HG03095 (cell line): ENCODE data around the gene TRAF7.

Experiments
- ATAC-seq: cut with Tn5 transposase; IDR thresholded peaks from one replicate; pipeline ENCODE4 v1.9.1; 2021; ENCODE audit warnings: moderate library complexity; ENCODE audit not compliant: unreplicated experiment

TRAF7 gene

DNA sequence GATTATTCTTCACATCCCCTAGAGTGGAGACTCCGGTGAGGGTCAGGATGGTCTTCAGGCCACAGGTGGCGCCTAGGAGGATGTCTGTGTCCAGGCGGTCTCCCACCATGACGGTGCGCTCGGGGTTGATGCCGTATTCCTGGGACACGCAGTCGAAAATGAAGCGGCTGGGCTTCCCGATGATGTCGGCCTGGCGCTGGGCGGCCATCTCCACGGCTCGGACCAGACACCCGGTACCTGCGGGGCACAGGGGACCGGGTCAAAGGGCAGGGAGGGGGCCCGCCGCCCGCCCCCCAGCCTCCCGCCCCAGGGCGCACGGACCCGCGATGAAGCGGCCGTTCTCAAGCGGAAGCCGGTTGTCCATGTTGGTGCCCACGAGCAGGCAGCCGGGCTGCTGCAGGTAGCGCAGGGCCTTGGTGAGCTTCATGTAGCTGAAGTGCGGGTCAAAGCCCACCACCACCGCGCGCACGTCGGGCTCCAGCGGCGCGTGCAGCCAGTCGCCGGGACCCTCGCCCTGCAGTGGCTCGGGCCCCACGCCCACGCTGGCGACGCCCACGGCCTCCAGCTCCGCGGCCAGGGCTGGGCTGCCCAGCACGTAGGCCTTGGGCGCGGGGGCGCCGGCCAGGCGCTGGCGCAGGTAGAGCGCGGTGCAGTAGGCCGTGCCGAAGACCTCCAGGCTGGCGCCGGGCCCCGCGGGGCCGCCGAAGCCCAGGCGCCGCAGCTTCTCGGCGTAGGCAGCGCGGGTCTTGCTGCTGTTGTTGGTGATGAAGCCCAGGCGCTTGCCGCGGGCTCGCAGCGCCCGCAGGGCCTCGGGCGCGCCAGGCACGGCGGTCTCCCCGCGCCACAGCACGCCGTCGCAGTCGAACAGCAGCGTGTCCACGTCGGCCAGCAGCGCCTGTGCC lies 58.5 kb downstream of the TRAF7 start:
- ATAC-seq = no peak

DNA sequence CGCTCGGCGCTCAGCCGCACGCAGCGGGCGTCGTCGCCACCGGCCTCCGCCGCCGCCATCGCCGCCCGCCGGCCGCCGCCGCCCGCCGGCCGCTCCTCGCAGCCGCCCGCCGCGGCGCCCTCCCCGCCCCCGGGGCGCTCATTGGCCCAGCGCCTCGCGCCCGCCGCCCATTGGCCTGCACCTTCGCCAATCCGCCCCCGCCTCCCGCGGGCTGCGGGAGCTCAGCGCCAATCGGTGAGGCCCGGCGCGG lies 59.1 kb downstream of the TRAF7 start, which contains the start of gene PGP:
TSS of gene PGP (minus strand) at position 122 of the 250 bp plus-strand sequence. CDS start at position 59, 63 bp downstream.
- ATAC-seq = peak; percentile 78

DNA sequence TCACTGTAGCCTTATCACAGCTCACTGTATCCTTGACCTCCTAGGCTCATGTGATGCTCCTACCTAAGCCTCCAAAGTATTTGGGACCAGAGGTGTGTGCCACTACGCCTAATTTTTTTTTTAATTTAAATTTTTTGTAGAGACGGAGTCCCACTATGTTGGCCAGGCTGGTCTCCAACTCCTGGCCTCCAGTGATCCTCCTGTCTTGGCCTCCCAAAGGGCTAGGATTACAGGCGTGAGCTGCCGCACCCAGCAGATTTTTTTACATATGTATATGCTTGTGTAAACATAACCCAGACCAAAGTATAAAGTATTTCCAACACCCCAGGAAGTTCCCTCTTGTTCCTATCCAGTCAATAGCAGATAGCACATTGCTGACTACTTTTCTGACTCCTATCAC lies 60.7 kb downstream of the TRAF7 start:
- no peak for ATAC-seq

DNA sequence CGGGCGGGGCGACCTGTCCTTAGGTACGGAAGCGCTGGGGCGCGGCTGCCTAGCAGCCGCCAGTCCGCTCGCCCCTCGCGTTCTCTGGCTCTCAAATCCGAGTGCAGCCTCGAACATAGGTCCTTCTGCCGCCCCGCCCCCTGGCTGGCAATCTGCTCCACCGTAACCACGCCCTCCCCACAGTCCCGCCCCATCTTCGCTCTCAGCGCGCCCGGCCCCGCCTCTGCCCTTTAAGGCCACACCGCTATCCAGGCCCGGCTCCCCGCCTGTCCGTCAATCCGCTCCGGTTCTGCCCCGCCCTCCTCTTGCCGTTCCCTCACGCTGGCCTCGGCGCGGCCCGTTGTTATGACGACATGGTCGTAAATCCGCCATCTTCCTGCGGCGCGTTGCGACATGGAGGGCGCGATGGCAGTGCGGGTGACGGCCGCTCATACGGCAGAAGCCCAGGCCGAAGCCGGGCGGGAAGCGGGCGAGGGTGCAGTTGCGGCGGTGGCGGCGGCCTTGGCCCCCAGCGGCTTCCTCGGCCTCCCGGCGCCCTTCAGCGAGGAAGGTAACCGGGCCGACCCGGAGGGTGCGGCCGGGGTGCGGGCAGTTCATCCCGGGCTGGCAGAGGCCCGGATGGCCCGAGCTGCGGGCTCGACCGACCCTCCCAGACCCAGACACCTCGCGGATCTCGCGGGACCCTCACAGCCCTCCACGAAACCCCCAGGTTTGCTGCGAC lies 67.8 kb downstream of the TRAF7 start, which contains the start of gene E4F1:
TSS of gene E4F1 (plus strand) at position 371 of the 721 bp plus-strand sequence. CDS start at position 394, 23 bp downstream.
- peak; percentile 86 for ATAC-seq

DNA sequence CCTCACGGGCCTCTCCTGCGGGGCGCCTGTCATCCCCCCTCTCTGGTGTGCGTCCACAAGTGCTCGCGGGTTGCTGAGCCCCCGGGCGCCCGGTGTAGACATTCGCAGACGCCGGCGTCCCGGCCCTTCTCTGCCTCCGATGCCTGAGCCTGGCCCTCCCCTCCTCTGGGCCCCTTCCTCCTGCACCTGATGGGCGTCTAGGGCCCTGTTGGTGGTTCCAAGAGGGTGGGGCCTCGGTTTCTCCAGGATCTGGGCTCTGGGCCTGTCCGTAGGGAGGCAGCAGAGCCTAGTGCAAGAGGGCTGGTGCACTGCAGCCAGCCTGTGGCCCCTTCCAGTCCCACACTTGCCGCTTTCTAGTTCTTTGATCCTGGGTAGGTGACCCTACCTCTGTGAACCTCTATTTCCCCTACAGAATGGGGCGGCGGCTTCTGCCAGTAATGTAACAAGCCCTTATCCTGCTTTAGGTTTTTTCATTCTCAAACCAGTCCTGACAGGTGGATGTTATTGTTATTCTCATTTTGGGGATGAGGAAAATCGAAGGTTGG lies 68.4 kb downstream of the TRAF7 start:
- peak; percentile 19 for ATAC-seq

DNA sequence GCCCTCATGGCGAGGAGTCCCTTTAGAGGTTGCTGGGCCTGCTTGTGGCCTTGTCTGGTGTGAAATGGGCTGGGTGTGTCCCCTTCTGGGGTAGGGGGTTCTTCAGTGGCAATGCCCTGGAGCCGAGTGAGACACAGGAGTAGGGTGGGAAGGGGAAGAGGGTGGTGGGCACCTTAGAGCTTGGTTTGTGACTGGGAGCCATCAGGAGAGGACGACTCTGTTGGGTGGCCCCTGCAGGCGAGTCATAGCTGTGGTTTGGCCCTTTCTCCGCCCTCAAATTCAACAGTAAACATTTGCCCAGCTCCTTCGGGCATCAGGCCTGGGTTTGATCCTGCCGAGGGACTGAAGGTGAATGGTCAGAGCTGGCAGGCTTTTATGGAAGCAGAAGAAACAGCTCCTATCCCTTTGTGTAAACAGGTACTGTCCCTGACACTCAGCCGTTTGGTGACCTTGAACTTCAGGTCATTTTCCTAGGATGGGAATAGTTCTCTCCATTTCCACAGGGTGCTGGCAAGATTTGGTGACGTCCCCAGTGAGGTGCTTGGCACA lies 70.7 kb downstream of the TRAF7 start:
- ATAC-seq = no peak

DNA sequence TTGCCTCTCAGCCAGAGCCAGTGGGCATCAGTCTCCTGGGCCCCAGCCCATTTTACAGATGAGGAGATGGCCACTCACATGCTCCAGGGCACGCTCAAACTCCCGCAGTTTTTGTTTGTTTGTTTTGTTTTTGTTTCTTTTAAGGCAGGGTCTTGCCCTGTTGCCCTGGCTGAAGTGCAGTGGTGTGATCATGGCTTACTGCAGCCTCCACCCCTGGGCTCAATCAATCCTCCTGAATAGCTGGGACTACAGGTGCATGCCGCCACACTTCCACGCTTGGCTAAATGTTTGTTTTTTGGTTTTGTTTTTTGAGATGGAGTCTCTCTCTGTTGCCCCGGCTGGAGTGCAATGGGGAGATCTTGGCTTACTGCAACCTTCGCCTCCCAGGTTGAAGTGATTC lies 71.3 kb downstream of the TRAF7 start:
- no peak for ATAC-seq
